Uterus (tissue), 4 donors: ENCODE measurements around the gene LSM14A. TPM values are rescaled to one million over a fixed set of nuclear protein-coding genes. Genes with fewer than 3 reads are reported as not detected.

Source experiments
- DNase-seq, 2 donors: peaks; one replicate each; pipeline ENCODE4 v3.0.0-alpha.2; 2019 to 2020
- H3K27ac ChIP-seq, 2 donors: fragments of 200-600 bp; sonication (generic); 1 replicate in 1 of 2; 2 replicates in 1 of 2; pipeline ENCODE4 v1.5.1; 2016 to 2018
- H3K27me3 ChIP-seq, 2 donors: fragments of 200-600 bp; sonication (generic); one replicate each; pipeline ENCODE4 v1.5.1; 2018 to 2019; ENCODE audit warnings: control low read depth in 1 of 2
- H3K36me3 ChIP-seq, 2 donors: fragments of 200-600 bp; sonication (generic); one replicate each; pipeline ENCODE4 v1.5.1; 2019; ENCODE audit warnings: control low read depth in 1 of 2
- H3K4me1 ChIP-seq, 2 donors: fragments of 200-600 bp; sonication (generic); one replicate each; pipeline ENCODE4 v1.5.1; 2018 to 2019; ENCODE audit warnings: control low read depth in 1 of 2
- H3K4me3 ChIP-seq, 2 donors: fragments of 200-600 bp; sonication (generic); 1 replicate in 1 of 2; 2 replicates in 1 of 2; pipeline ENCODE4 v1.5.1; 2018 to 2019; ENCODE audit warnings: mild to moderate bottlenecking in 1 of 2
- H3K9me3 ChIP-seq, 2 donors: fragments of 200-600 bp; sonication (generic); one replicate each; pipeline ENCODE4 v1.5.1; 2019; ENCODE audit warnings: control low read depth in 1 of 2
- CTCF ChIP-seq, 4 experiments: fragments of 200-600 bp in 2 of 4; fragments of 450-650 bp in 2 of 4; sonication (generic) in 2 of 4; IDR thresholded peaks; one replicate each; pipeline ENCODE4 v1.5.1; 2016 to 2019; ENCODE audit warnings: antibody characterized with exemption in 4 of 4, mild to moderate bottlenecking in 2 of 4, moderate library complexity in 1 of 4
- POLR2A ChIP-seq, 2 donors: fragments of 450-650 bp; IDR thresholded peaks; one replicate each; pipeline ENCODE4 v1.6.1; 2016; ENCODE audit warnings: antibody characterized with exemption in 2 of 2, mild to moderate bottlenecking in 1 of 2, moderate library complexity in 1 of 2
- intact Hi-C: fragments of 100-400 bp; cut with DNase I; formaldehyde crosslinking; loops from one replicate; pipeline ENCODE4 v1.15.1; 2023; ENCODE audit warnings: low total_unique reads
- total RNA-seq, 4 donors: library from RNA; depleted of rRNA in 3 of 4; stranded (reverse); fragments of >200 nt in 3 of 4; gene quantifications; one replicate each; pipeline versions ENCODE4 v1.1.0 to v1.2.4, GENCODE V29; 2014 to 2023
- donor health status: DM: yes; HTN: yes; CAD: no.

Gene LSM14A
- total RNA-seq, 4 donors from 2014 or later, result 57.1 to 161 (median 119) TPM

- TF ChIP-seq POLR2A (IDR thresholded peaks at IDR 0.05), result no peak
- no peak for TF ChIP-seq CTCF (IDR thresholded peaks at IDR 0.05)
Observed at GRCh38 chr19:34228347-34228746, 56.0 kb downstream of the LSM14A start.

GRCh38 chr19:34228762-34229161, 56.5 kb downstream of the LSM14A start:
- Histone ChIP-seq H3K27ac (no peak overlapping the region), H3K4me1 (no peaks in the 10 kb centered on the region), H3K9me3 (no peaks in the 10 kb centered on the region), H3K36me3 (no peaks in the 10 kb centered on the region), H3K4me3 (no peak overlapping the region), H3K27me3 (no peaks in the 10 kb centered on the region)
- DNase-seq, result no peak
- intact Hi-C loops, result no loop called here
- TF ChIP-seq POLR2A (IDR thresholded peaks at IDR 0.05) (no peak), CTCF (IDR thresholded peaks at IDR 0.05) (no peak)

More at GRCh38 chr19:34228347-34228746, 56.0 kb downstream of the LSM14A start:
- Histone ChIP-seq H3K4me3 (no peak overlapping the region), H3K27ac (no peak overlapping the region), H3K4me1 (no peaks in the 10 kb centered on the region), H3K9me3 (no peaks in the 10 kb centered on the region), H3K36me3 (no peaks in the 10 kb centered on the region), H3K27me3 (no peaks in the 10 kb centered on the region)
- no peak for DNase-seq
- intact Hi-C loops, result no loop called here

GRCh38 chr19:34229721-34230120, 57.4 kb downstream of the LSM14A start:
- no peaks in the 10 kb centered on the region for H3K4me1 ChIP-seq
- intact Hi-C loops, result no loop called here
- no peaks in the 10 kb centered on the region for H3K36me3 ChIP-seq
- H3K4me3 ChIP-seq, result no peak overlapping the region
- no peak for TF ChIP-seq CTCF (IDR thresholded peaks at IDR 0.05)
- no peak for TF ChIP-seq POLR2A (IDR thresholded peaks at IDR 0.05)
- H3K27ac ChIP-seq, result no peak overlapping the region
- no peaks in the 10 kb centered on the region for H3K27me3 ChIP-seq
- DNase-seq, result no peak
- H3K9me3 ChIP-seq, result no peaks in the 10 kb centered on the region

GRCh38 chr19:34230820-34231219, 58.5 kb downstream of the LSM14A start:
- no peaks in the 10 kb centered on the region for H3K4me1 ChIP-seq
- no peaks in the 10 kb centered on the region for H3K36me3 ChIP-seq
- intact Hi-C loops, result no loop called here
- TF ChIP-seq CTCF (IDR thresholded peaks at IDR 0.05) (no peak), POLR2A (IDR thresholded peaks at IDR 0.05) (no peak)
- H3K27ac ChIP-seq, result no peak overlapping the region
- DNase-seq, result no peak
- no peak overlapping the region for H3K4me3 ChIP-seq
- H3K9me3 ChIP-seq, result no peaks in the 10 kb centered on the region
- H3K27me3 ChIP-seq, result no peaks in the 10 kb centered on the region

GRCh38 chr19:34231439-34231838, 59.1 kb downstream of the LSM14A start:
- Histone ChIP-seq H3K4me3 (no peak overlapping the region), H3K36me3 (no peaks in the 10 kb centered on the region), H3K27ac (no peak overlapping the region), H3K27me3 (no peaks in the 10 kb centered on the region), H3K4me1 (no peaks in the 10 kb centered on the region), H3K9me3 (no peaks in the 10 kb centered on the region)
- DNase-seq, result no peak
- intact Hi-C loops, result no loop called here
- TF ChIP-seq POLR2A (IDR thresholded peaks at IDR 0.05) (no peak), CTCF (IDR thresholded peaks at IDR 0.05) (no peak)
